Muscle layer of duodenum (tissue), 2 donors: ENCODE data around the gene C2CD4C.
"Not testable (repeated sequence)": the region's sequence is repeated elsewhere in the genome, so short reads cannot be mapped to it uniquely, and the experiment has no call there.

Experiments
- H3K27ac ChIP-seq: one replicate; pipeline ENCODE4 v1.7.0; 2013; ENCODE audit warnings: mild to moderate bottlenecking, low read length
- H3K27me3 ChIP-seq: one replicate; pipeline ENCODE4 v1.7.0; 2013; ENCODE audit warnings: low read depth, mild to moderate bottlenecking, control low read depth, low read length
- H3K36me3 ChIP-seq, 2 donors: one replicate each; pipeline ENCODE4 v1.7.0; 2013; ENCODE audit warnings: low read length in 2 of 2, control low read depth in 1 of 2, mild to moderate bottlenecking in 1 of 2; ENCODE audit not compliant: insufficient read depth in 2 of 2, control insufficient read depth in 1 of 2
- H3K4me1 ChIP-seq, 2 donors: one replicate each; pipeline ENCODE4 v1.7.0; 2013; ENCODE audit warnings: low read length in 2 of 2, mild to moderate bottlenecking in 2 of 2, control low read depth in 1 of 2, moderate library complexity in 1 of 2; ENCODE audit not compliant: insufficient read depth in 2 of 2, control insufficient read depth in 1 of 2
- H3K4me3 ChIP-seq, 2 donors: one replicate each; pipeline ENCODE4 v1.7.0; 2013; ENCODE audit warnings: low read length in 2 of 2, low read depth in 1 of 2, mild to moderate bottlenecking in 1 of 2
- H3K9me3 ChIP-seq, 2 donors: one replicate each; pipeline ENCODE4 v1.7.0; 2013; ENCODE audit warnings: low read length in 2 of 2, control low read depth in 1 of 2, mild to moderate bottlenecking in 1 of 2; ENCODE audit not compliant: control insufficient read depth in 1 of 2
- donor health status: healthy.

The C2CD4C gene

GRCh38 chr19:383922-384798 lies 24.8 kb downstream of the C2CD4C start:
- peaks cover 19% of the 10 kb centered on the region for H3K27me3 ChIP-seq
- no peak overlapping the region for H3K27ac ChIP-seq
- no peaks in the 10 kb centered on the region for H3K9me3 ChIP-seq
- no peak overlapping the region for H3K4me3 ChIP-seq
- no peaks in the 10 kb centered on the region for H3K36me3 ChIP-seq
- H3K4me1 ChIP-seq: no peaks in the 10 kb centered on the region

GRCh38 chr19:383040-383439 lies 25.9 kb downstream of the C2CD4C start:
- no peaks in the 10 kb centered on the region for H3K36me3 ChIP-seq
- H3K4me3 ChIP-seq: no peak overlapping the region
- peaks cover 19% of the 10 kb centered on the region for H3K27me3 ChIP-seq
- H3K4me1 ChIP-seq: no peaks in the 10 kb centered on the region
- no peak overlapping the region for H3K27ac ChIP-seq
- H3K9me3 ChIP-seq: no peaks in the 10 kb centered on the region

- not testable (repeated sequence) for H3K4me3 ChIP-seq, H3K36me3 ChIP-seq, H3K4me1 ChIP-seq, H3K9me3 ChIP-seq, H3K27ac ChIP-seq
- peaks cover 17% of the 10 kb centered on the region for H3K27me3 ChIP-seq
Measured at GRCh38 chr19:382578-382977, 26.4 kb downstream of the C2CD4C start.

- not testable (repeated sequence) for H3K27ac ChIP-seq, H3K4me3 ChIP-seq, H3K4me1 ChIP-seq, H3K9me3 ChIP-seq, H3K36me3 ChIP-seq
- peaks cover 15% of the 10 kb centered on the region for H3K27me3 ChIP-seq
Measured at GRCh38 chr19:381901-382300, 27.0 kb downstream of the C2CD4C start.

GRCh38 chr19:380618-381219 lies 28.2 kb downstream of the C2CD4C start:
- not testable (repeated sequence) for H3K4me3 ChIP-seq, H3K9me3 ChIP-seq, H3K36me3 ChIP-seq

DNA sequence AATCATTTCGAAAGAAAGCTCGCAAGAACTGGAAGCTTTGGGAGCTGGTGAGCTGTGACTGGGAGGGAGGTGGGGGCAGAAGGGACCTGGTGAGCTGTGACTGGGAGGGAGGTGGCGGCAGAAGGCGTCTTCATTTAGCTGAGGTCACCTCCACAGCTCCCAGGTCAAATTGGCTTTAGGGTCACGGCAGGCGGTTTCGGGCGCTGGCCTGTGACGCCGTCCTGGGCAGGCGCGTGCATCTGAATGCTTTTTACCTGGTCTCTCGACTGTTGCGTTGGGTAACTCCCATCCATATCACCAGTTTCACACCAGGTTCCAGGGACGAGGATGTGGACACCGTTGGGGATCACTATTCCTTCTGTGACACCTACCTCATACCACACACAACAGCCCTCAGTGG lies 29.2 kb downstream of the C2CD4C start:
- Histone ChIP-seq H3K4me1 (no peaks in the 10 kb centered on the region), H3K9me3 (no peaks in the 10 kb centered on the region), H3K27ac (no peak overlapping the region), H3K36me3 (no peaks in the 10 kb centered on the region), H3K4me3 (no peak overlapping the region), H3K27me3 (peaks cover 15% of the 10 kb centered on the region)

More at GRCh38 chr19:380618-381219, 28.2 kb downstream of the C2CD4C start:
- peaks cover 15% of the 10 kb centered on the region for H3K27me3 ChIP-seq
- not testable (repeated sequence) for H3K4me1 ChIP-seq, H3K27ac ChIP-seq

DNA sequence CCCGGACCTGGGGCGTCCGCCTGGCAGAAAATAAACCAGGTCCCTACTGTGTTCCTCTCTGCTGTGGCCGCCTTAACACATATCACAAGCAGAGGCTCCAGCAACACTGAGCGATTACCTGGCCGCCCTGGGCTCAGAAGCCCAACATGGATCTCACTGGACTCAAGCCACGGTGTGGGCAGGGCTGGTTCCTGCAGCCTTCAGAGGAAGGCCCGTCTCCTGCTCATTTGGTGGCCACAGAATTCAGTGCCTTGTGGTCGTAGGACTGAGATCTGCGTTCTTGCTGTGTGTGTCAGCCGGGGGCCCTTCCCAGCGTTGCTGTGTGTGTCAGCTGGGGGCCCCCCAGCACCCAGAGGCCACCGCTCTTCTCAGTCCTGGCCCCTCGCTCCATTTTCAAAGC lies 30.2 kb downstream of the C2CD4C start:
- no peak overlapping the region for H3K4me3 ChIP-seq
- H3K9me3 ChIP-seq: no peaks in the 10 kb centered on the region
- H3K36me3 ChIP-seq: no peaks in the 10 kb centered on the region
- H3K27ac ChIP-seq: no peak overlapping the region
- peaks cover 10% of the 10 kb centered on the region for H3K27me3 ChIP-seq
- no peaks in the 10 kb centered on the region for H3K4me1 ChIP-seq

- Histone ChIP-seq H3K27me3 (peaks cover 10% of the 10 kb centered on the region), H3K4me1 (no peaks in the 10 kb centered on the region), H3K36me3 (no peaks in the 10 kb centered on the region), H3K4me3 (no peak overlapping the region), H3K9me3 (no peaks in the 10 kb centered on the region), H3K27ac (no peak overlapping the region)
Measured at GRCh38 chr19:377801-378581, 31.0 kb downstream of the C2CD4C start.

DNA sequence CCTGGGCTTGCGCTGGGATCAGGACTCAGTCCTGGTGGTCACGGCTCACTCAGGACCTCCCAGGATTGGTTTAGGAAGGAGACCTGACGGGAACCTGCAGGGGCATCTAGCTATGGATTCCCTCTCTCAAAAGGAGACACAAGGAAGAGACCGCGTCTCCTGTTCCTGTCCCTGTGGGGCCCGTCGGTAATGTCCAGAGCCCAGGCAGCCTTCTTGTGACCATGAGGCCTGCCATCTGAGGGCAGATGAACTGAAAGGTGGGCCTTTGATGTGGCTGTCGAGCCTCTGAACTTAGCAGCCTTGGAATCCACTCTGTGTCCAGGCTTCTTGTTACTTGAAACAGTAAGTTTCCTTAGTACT lies 32.9 kb downstream of the C2CD4C start:
- Histone ChIP-seq H3K27ac (no peak overlapping the region), H3K4me3 (no peak overlapping the region), H3K9me3 (no peaks in the 10 kb centered on the region), H3K4me1 (no peaks in the 10 kb centered on the region), H3K36me3 (no peaks in the 10 kb centered on the region), H3K27me3 (peaks cover 4% of the 10 kb centered on the region)

DNA sequence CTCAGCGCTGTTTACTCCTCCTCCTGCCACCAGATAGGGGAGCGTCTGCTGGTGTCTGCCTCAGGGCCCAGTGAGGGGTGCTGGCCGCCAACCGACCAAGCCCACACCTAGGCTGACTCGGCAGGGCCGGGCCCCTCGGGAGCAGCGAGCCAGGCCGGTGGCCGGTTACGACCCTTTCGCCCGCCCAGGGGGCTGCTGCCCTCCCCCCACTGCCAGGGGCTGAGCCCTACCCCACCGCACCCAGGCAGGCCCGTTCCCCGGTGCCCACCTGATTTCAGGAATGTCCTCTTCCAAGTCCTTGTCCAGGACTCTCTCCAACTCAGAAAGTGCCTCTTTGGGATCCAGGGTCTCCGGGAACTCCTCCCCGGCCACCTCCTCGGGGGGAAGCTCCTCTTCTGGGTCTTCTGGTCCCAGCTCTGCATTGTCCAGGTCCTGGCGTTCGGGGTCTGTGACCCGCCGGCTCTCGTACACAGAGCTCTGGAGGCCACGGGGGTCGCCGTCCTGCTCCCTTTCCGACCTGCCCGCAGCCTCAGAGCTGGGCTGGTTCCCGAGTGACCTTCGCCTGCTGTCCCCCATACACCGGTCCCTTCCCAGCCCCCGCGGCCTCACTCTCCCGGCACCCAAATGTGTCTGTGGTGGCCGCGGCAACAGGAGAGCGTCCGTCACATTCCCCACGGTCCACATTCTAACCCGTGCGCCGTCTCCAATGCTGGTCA lies 33.4 kb downstream of the C2CD4C start:
- H3K27ac ChIP-seq: no peak overlapping the region
- no peaks in the 10 kb centered on the region for H3K4me1 ChIP-seq
- no peaks in the 10 kb centered on the region for H3K36me3 ChIP-seq
- H3K4me3 ChIP-seq: no peak overlapping the region
- H3K9me3 ChIP-seq: no peaks in the 10 kb centered on the region
- H3K27me3 ChIP-seq: peaks cover 4% of the 10 kb centered on the region

GRCh38 chr19:374886-375235 lies 34.1 kb downstream of the C2CD4C start:
- peaks cover 4% of the 10 kb centered on the region for H3K27me3 ChIP-seq

More at GRCh38 chr19:374886-375235, 34.1 kb downstream of the C2CD4C start:
- H3K27ac ChIP-seq: no peak overlapping the region
- no peaks in the 10 kb centered on the region for H3K36me3 ChIP-seq
- H3K4me3 ChIP-seq: no peak overlapping the region
- no peaks in the 10 kb centered on the region for H3K9me3 ChIP-seq
- H3K4me1 ChIP-seq: no peaks in the 10 kb centered on the region
